GM12878 (cell line): ENCODE measurements around the gene IGSF1. TPM values are rescaled to one million over a fixed set of nuclear protein-coding genes. Genes with fewer than 3 reads are reported as not detected.

Experiments used
- ATAC-seq: fragments of 200-7000 bp; cut with Tn5 transposase; 3 replicates; pipeline ENCODE4 v1.9.1; 2020; ENCODE audit warnings: mild to moderate bottlenecking, moderate library complexity
- BruUV-seq: library from RNA; stranded (reverse); fragments of 400-500 nt; replicated peaks from 2 replicates; lab custom pipeline; 2021; lab: Mats Ljungman, UMichigan
- CTCF ChIA-PET: fragments of 300-600 bp; sonication (Branson Sonifier 250); formaldehyde crosslinking; extraction: SDS; loops from one replicate; lab custom pipeline; 2021; ENCODE audit warnings: inconsistent platforms; lab: Yijun Ruan, JAX
- POLR2A ChIA-PET: fragments of 350-600 bp; formaldehyde crosslinking; extraction: SDS; loops from one replicate; lab custom pipeline; 2021; ENCODE audit warnings: inconsistent platforms; lab: Charles Lee
- RAD21 ChIA-PET: fragments of 300-600 bp; sonication (Branson Sonifier 250); formaldehyde crosslinking; loops from one replicate; lab custom pipeline; 2023; ENCODE audit warnings: antibody characterized with exemption; ENCODE audit not compliant: unreplicated experiment; lab: Charles Lee
- SMC1A ChIA-PET: fragments of 300-600 bp; sonication (Branson Sonifier 250); formaldehyde crosslinking; loops from one replicate; lab custom pipeline; 2023; ENCODE audit not compliant: unreplicated experiment, uncharacterized antibody; lab: Charles Lee
- DNase-seq: peaks from one replicate; pipeline ENCODE4 v3.0.0-alpha.2; 2011; ENCODE audit warnings: low read depth, low spot score
- FAIRE-seq: peaks from 3 replicates; lab custom pipeline; 2011; peaks lifted over from hg19 to GRCh38; lab: Jason Lieb, UNC
- H2AFZ ChIP-seq: 2 replicates; pipeline ENCODE4 v1.6.0; 2011; ENCODE audit warnings: low read depth, low read length, control low read depth; ENCODE audit not compliant: control insufficient read depth
- H3K27ac ChIP-seq: 2 replicates; pipeline ENCODE4 v1.5.1; 2011; ENCODE audit warnings: control low read depth; ENCODE audit not compliant: control insufficient read depth, insufficient read depth
- H3K27me3 ChIP-seq, 2 experiments: replicated peaks in 1 of 2; 2 replicates each; pipeline versions ENCODE4 v1.6.0 to v1.6.1; 2011; ENCODE audit warnings: low read length in 1 of 2; ENCODE audit not compliant: control insufficient read depth in 2 of 2, insufficient read depth in 2 of 2
- H3K36me3 ChIP-seq, 2 experiments: 2 replicates each; pipeline ENCODE4 v1.5.1; 2011; ENCODE audit warnings: low read length in 1 of 2; ENCODE audit not compliant: control insufficient read depth in 2 of 2, insufficient read depth in 2 of 2
- H3K4me1 ChIP-seq: 2 replicates; pipeline ENCODE4 v1.6.1; 2011; ENCODE audit warnings: mild to moderate bottlenecking, low read length, moderate library complexity, mixed read lengths; ENCODE audit not compliant: control insufficient read depth, insufficient read depth
- H3K4me2 ChIP-seq: 2 replicates; pipeline ENCODE4 v1.6.0; 2011; ENCODE audit warnings: control low read depth; ENCODE audit not compliant: control insufficient read depth, insufficient read depth
- H3K4me3 ChIP-seq: fragments of 200-600 bp; sonication (generic); 2 replicates; pipeline ENCODE4 v1.5.1; 2016
- H3K79me2 ChIP-seq: 2 replicates; pipeline ENCODE4 v1.6.0; 2011; ENCODE audit warnings: low read length; ENCODE audit not compliant: control insufficient read depth, insufficient read depth
- H3K9ac ChIP-seq: 2 replicates; pipeline ENCODE4 v1.8.0; 2011; ENCODE audit warnings: low read length, control low read depth, mixed read lengths; ENCODE audit not compliant: control insufficient read depth, insufficient read depth
- H3K9me3 ChIP-seq: replicated peaks from 3 replicates; pipeline ENCODE4 v1.5.1; 2011; ENCODE audit warnings: mild to moderate bottlenecking, low read length; ENCODE audit not compliant: control insufficient read depth, insufficient read depth
- H4K20me1 ChIP-seq: 2 replicates; pipeline ENCODE4 v1.6.0; 2011; ENCODE audit not compliant: control insufficient read depth, insufficient read depth
- ASH2L ChIP-seq: fragments of 300-600, 200-600 bp; sonication (generic); IDR thresholded peaks from 2 replicates; pipeline ENCODE4 v1.6.1; 2017; ENCODE audit warnings: low read depth, mild to moderate bottlenecking, borderline replicate concordance
- BMI1 ChIP-seq: fragments of 450-650 bp; IDR thresholded peaks from 2 replicates; pipeline ENCODE4 v1.6.1; 2016; ENCODE audit warnings: mild to moderate bottlenecking, moderate library complexity, borderline replicate concordance
- CEBPB ChIP-seq, 2 experiments: fragments of 150-350 bp in 1 of 2; IDR thresholded peaks; 2 replicates each; pipeline ENCODE4 v1.6.1; 2012 to 2014; ENCODE audit warnings: low read depth in 2 of 2, low read length in 2 of 2, borderline replicate concordance in 1 of 2, inconsistent platforms in 1 of 2
- CUX1 ChIP-seq: IDR thresholded peaks from 2 replicates; pipeline ENCODE4 v1.6.1; 2012; ENCODE audit warnings: improper control_type of control experiment, low read depth, low read length; ENCODE audit not compliant: insufficient replicate concordance
- EZH2 ChIP-seq: IDR thresholded peaks from 2 replicates; pipeline ENCODE4 v1.6.1; 2012; ENCODE audit warnings: low read depth, mild to moderate bottlenecking, control low read depth, inconsistent platforms, low read length, borderline replicate concordance; ENCODE audit not compliant: control insufficient read depth
- MTA3 ChIP-seq: IDR thresholded peaks from 2 replicates; pipeline ENCODE4 v1.6.1; 2012; ENCODE audit warnings: low read length, inconsistent platforms, borderline replicate concordance
- PRDM15 ChIP-seq: fragments of 450-650 bp; formaldehyde crosslinking; IDR thresholded peaks from 2 replicates; pipeline ENCODE4 v1.4.0; 2020; ENCODE audit warnings: mild to moderate bottlenecking, moderate library complexity
- ZNF217 ChIP-seq: fragments of 450-650 bp; IDR thresholded peaks from 2 replicates; pipeline ENCODE4 v1.6.1; 2017; ENCODE audit warnings: antibody characterized with exemption, mild to moderate bottlenecking
- ZSCAN29 ChIP-seq: fragments of 450-650 bp; IDR thresholded peaks from 2 replicates; pipeline ENCODE4 v1.6.1; 2017; ENCODE audit warnings: mild to moderate bottlenecking, moderate library complexity
- WGBS: methylation state at CpG from one replicate; pipeline ENCODE4 v1.1.6; 2016; ENCODE audit warnings: low lambda C conversion rate; ENCODE audit not compliant: insufficient replicate concordance, insufficient coverage; ENCODE audit errors: missing lambda C conversion rate; 5-methylcytosine and 5-hydroxymethylcytosine counted together
- in situ Hi-C: fragments of 300-500 bp; cut with MboI; formaldehyde crosslinking; loops from 9 replicates; pipeline ENCODE4 v1.14.3; 2018; ENCODE audit warnings: mixed read lengths
- intact Hi-C: fragments of 100-400 bp; cut with micrococcal nuclease; formaldehyde crosslinking; loops from one replicate; pipeline ENCODE4 v1.14.2; 2022; ENCODE audit not compliant: unreplicated experiment
- polyA plus RNA-seq, 11 experiments: library from polyadenylated mRNA; depleted of rRNA in 4 of 11; unstranded in 6 of 11; stranded (reverse) in 5 of 11; fragments of >200 nt; fragmentation: Nextera tagmentation in 4 of 11; fragmentation: Illumina TruSeq in 1 of 11; extraction: Ambion mirVana in 4 of 11; extraction: Trizol in 1 of 11; gene quantifications; 1 replicate in 1 of 11; 2 replicates in 10 of 11; pipeline versions ENCODE4 v1.2.1 to v1.2.3, GENCODE V29; 2011 to 2016; ENCODE audit warnings: inconsistent platforms in 2 of 11, missing spikeins in 2 of 11, low read depth in 1 of 11
- total RNA-seq, 4 experiments: library from RNA; depleted of rRNA in 3 of 4; stranded (reverse); fragments of >200 nt in 3 of 4; fragmentation: Illumina TruSeq in 1 of 4; extraction: Trizol in 1 of 4; gene quantifications; 2 replicates each; pipeline versions ENCODE4 v1.2.1 to v1.2.3, GENCODE V29; 2013 to 2021

Gene IGSF1
- total and polyA plus RNA-seq, 10 of the 15 experiments (the other 5 are each of a cell fraction or from before 2014, with no cell fraction given): 0.04 to 0.08 TPM; not detected in 8

DNA sequence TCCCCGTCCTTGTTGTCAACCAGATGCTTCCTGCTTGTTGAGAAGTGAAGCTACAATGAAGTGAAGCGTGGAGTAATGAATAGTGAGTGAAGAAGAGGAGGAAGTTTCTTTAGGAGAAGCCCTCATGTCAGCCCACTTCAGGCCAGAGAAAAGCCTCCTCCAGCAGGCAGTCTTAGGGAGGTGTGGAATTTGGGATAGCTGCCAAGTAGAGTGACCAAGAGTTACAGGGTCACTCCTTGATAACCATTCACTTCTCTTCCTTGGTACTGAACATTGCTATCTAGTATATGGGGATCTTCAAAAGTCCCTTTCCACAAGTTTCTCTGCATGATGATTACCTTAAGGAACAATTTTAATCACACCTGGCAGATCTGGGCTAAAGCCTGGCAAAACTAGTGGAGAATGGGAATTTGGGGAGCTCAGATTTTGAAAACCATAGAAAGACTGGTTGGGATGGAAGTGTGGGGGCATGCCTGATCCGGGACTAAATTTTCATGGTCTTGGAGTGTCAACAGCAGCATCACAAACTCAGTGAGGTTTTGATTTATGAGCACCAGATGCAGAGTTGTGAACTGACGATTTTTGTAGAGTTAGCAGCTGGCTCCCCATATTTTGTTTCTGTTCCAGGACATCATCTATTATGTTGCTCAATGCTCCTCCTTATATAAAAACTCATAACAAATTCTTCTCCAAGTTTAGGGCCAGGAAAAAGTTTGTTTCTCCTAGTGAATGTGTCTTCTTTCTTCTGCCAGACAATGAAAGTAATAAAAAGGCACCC is 53.1 kb downstream of the IGSF1 start:
- no peak overlapping the region for H3K27ac ChIP-seq
- H3K4me3 ChIP-seq: no peak overlapping the region
- FAIRE-seq (no peak), DNase-seq (no peak), ATAC-seq (no peak)
- no peaks in the 10 kb centered on the region for H3K36me3 ChIP-seq
- H3K9me3 ChIP-seq: no peaks in the 10 kb centered on the region
- no peaks in the 10 kb centered on the region for H3K4me1 ChIP-seq
- POLR2A ChIA-PET: no interaction called here
- no TSS peak for BruUV-seq
- in situ Hi-C loops (no loop called here), intact Hi-C loops (no loop called here)
- no peak overlapping the region for H2AFZ ChIP-seq
- no peaks in the 10 kb centered on the region for H3K79me2 ChIP-seq
- no peak overlapping the region for H3K4me2 ChIP-seq
- 0% methylated on average over 4 of the region's 4 CpGs for WGBS
- no peak overlapping the region for H3K9ac ChIP-seq
- no peaks in the 10 kb centered on the region for H3K27me3 ChIP-seq
- H4K20me1 ChIP-seq: no peaks in the 10 kb centered on the region
- SMC1A ChIA-PET: no interaction called here
- RAD21 ChIA-PET: no interaction called here
- CTCF ChIA-PET: no interaction called here
- TF ChIP-seq MTA3: no peak
- TF ChIP-seq BMI1: no peak
- TF ChIP-seq ASH2L: no peak
- TF ChIP-seq CUX1: no peak
- no peak for TF ChIP-seq ZSCAN29
- TF ChIP-seq EZH2: no peak
- no peak for TF ChIP-seq PRDM15 (CRISPR knock-in tag)
- no peak for TF ChIP-seq ZNF217
- TF ChIP-seq CEBPB (IDR thresholded peaks at IDR 0.05; ENCODE audit: borderline replicate concordance in 1 of 2, low read depth in 2 of 2, low read length in 2 of 2): no peak
